Measurements from ENCODE around the gene TRAF4. TPM values are rescaled to one million over a fixed set of nuclear protein-coding genes. Genes with fewer than 3 reads are reported as not detected.

The TRAF4 gene
- polyA plus RNA-seq, 3 donors: 0.33 to 38.0 (median 1.0) TPM

- Histone ChIP-seq H3K4me2 (replicated peaks; ENCODE audit: extremely low read depth, low read length, poor library complexity, severe bottlenecking) (no peak overlapping the region), H3K9me3 (replicated peaks in 1 of 2; ENCODE audit: control insufficient read depth in 1 of 2, insufficient read depth in 1 of 2, low read length in 2 of 2) (no peaks in the 10 kb centered on the region), H2AFZ (ENCODE audit: insufficient read depth, low read depth, low read length, poor library complexity, severe bottlenecking) (no peak overlapping the region), H4K20me1 (ENCODE audit: insufficient read depth, low read length) (peaks cover 7% of the 10 kb centered on the region), H3K4me1 (ENCODE audit: control insufficient read depth in 1 of 2, insufficient read depth in 2 of 2, low read length in 2 of 2) (peaks cover 38 to 49% of the 10 kb centered on the region in 2 donors), H3K27me3 (ENCODE audit: control insufficient read depth in 2 of 2, insufficient read depth in 2 of 2, low read length in 2 of 2) (no peaks in the 10 kb centered on the region), H3K36me3 (replicated peaks in 1 of 2; ENCODE audit: control insufficient read depth in 1 of 2, insufficient read depth in 2 of 2, low read length in 2 of 2) (no peaks in the 10 kb centered on the region), H3K79me2 (ENCODE audit: insufficient read depth, low read length) (no peaks in the 10 kb centered on the region), H3K4me3 (replicated peaks in 1 of 3; ENCODE audit: low read depth in 2 of 3, low read length in 3 of 3) (no peak overlapping the region), H3K27ac (ENCODE audit: low read depth in 1 of 2, low read length in 2 of 2) (no peak overlapping the region), H3K9ac (ENCODE audit: insufficient read depth, low read length, poor library complexity, severe bottlenecking) (no peak overlapping the region)
- no peak for TF ChIP-seq CTCF (IDR thresholded peaks at IDR 0.05)
- Mint-ChIP-seq H3K36me3 (peaks cover 7 to 8% of the 10 kb centered on the region in 2 donors), H3K4me1 (peaks cover 38% of the 10 kb centered on the region), H3K9me3 (no peaks in the 10 kb centered on the region), H3K27ac (peak overlapping the region in 1 of 7 donors; percentile 58), H3K4me3 (no peak overlapping the region), H3K27me3 (ENCODE audit: low read depth in 3 of 3) (peaks cover 0 to 13% (median 7%) of the 10 kb centered on the region in 3 donors)
- DNase-seq: no peak
- intact Hi-C loops (cut with micrococcal nuclease): loop anchor here (1.0 to 5.0 kb wide), 3 partner anchors 11 to 82 kb away; partner anchors contain the start of gene TRAF4 (in 1 of the 2)
- WGBS (ENCODE audit: insufficient coverage): 96% methylated on average over 7 of the region's 11 CpGs
These were observed 13.9 kb upstream of the TRAF4 start for GRCh38 chr17:28729950-28730330.

GRCh38 chr17:28733346-28733745 lies 10.5 kb upstream of the TRAF4 start:
- TF ChIP-seq CTCF (IDR thresholded peaks at IDR 0.05): no peak
- no peak overlapping the region for H3K27ac ChIP-seq (ENCODE audit: low read depth in 1 of 2, low read length in 2 of 2)
- H3K4me1 Mint-ChIP-seq: peaks cover 12% of the 10 kb centered on the region
- no peaks in the 10 kb centered on the region for H3K9me3 Mint-ChIP-seq
- WGBS (ENCODE audit: insufficient coverage): 80% methylated on average over 1 of the region's 1 CpG
- H3K4me3 ChIP-seq (replicated peaks in 1 of 3; ENCODE audit: low read depth in 2 of 3, low read length in 3 of 3): no peak overlapping the region
- H3K79me2 ChIP-seq (ENCODE audit: insufficient read depth, low read length): no peaks in the 10 kb centered on the region
- peaks cover 12 to 15% of the 10 kb centered on the region in 2 donors for H3K4me1 ChIP-seq (ENCODE audit: control insufficient read depth in 1 of 2, insufficient read depth in 2 of 2, low read length in 2 of 2)
- intact Hi-C loops (cut with micrococcal nuclease): no loop called here
- H3K27me3 ChIP-seq (ENCODE audit: control insufficient read depth in 2 of 2, insufficient read depth in 2 of 2, low read length in 2 of 2): no peaks in the 10 kb centered on the region
- H2AFZ ChIP-seq (ENCODE audit: insufficient read depth, low read depth, low read length, poor library complexity, severe bottlenecking): no peak overlapping the region
- H3K36me3 Mint-ChIP-seq: peaks cover 5 to 6% of the 10 kb centered on the region in 2 donors
- H3K27me3 Mint-ChIP-seq (ENCODE audit: low read depth in 3 of 3): peaks cover 0 to 4% (median 4%) of the 10 kb centered on the region in 3 donors
- no peak overlapping the region for H3K4me3 Mint-ChIP-seq
- H3K36me3 ChIP-seq (replicated peaks in 1 of 2; ENCODE audit: control insufficient read depth in 1 of 2, insufficient read depth in 2 of 2, low read length in 2 of 2): no peaks in the 10 kb centered on the region
- H3K27ac Mint-ChIP-seq: no peak overlapping the region
- H3K9ac ChIP-seq (ENCODE audit: insufficient read depth, low read length, poor library complexity, severe bottlenecking): no peak overlapping the region
- H3K4me2 ChIP-seq (replicated peaks; ENCODE audit: extremely low read depth, low read length, poor library complexity, severe bottlenecking): no peak overlapping the region
- no peaks in the 10 kb centered on the region for H3K9me3 ChIP-seq (replicated peaks in 1 of 2; ENCODE audit: control insufficient read depth in 1 of 2, insufficient read depth in 1 of 2, low read length in 2 of 2)
- DNase-seq: no peak
- no peaks in the 10 kb centered on the region for H4K20me1 ChIP-seq (ENCODE audit: insufficient read depth, low read length)
